Neuron (in vitro differentiated cells): ENCODE measurements around the gene KICS2.
"Not testable (repeated sequence)": the region's sequence is repeated elsewhere in the genome, so short reads cannot be mapped to it uniquely, and the experiment has no call there.

Experiments
- H2AFZ ChIP-seq: one replicate; pipeline ENCODE4 v1.6.1; 2013; ENCODE audit warnings: low read depth, mild to moderate bottlenecking, inconsistent platforms, low read length, moderate library complexity
- H3K27me3 ChIP-seq: one replicate; pipeline ENCODE4 v1.6.1; 2013; ENCODE audit warnings: low read length; ENCODE audit not compliant: insufficient read depth
- H3K36me3 ChIP-seq: one replicate; pipeline ENCODE4 v1.6.1; 2013; ENCODE audit warnings: low read length; ENCODE audit not compliant: insufficient read depth
- H3K4me1 ChIP-seq: one replicate; pipeline ENCODE4 v1.6.1; 2013; ENCODE audit warnings: low read length; ENCODE audit not compliant: insufficient read depth
- H3K4me3 ChIP-seq: 2 replicates; pipeline ENCODE4 v1.5.1; 2013; ENCODE audit warnings: mild to moderate bottlenecking, low read length, moderate library complexity
- H3K9me3 ChIP-seq: one replicate; pipeline ENCODE4 v1.6.1; 2013; ENCODE audit warnings: low read length

Gene KICS2

DNA sequence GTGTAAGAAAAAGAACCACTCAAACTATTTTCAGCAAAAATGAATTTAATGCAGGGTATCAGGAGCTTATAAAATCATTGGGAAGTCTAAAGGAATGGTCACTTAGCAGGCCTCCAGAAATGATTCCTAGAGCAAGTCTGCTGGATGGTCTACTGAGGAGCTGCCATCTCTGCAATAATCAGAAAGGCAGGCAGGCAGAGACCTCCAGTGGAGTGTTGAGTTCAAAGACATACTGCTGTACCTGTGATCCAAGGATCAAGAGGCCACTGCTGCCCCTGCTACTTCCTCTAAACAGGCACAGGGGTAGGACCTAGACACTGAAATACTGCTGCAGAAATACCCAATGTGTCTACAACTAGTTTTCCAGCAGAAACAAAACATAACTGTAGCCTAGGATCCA is 14.5 kb upstream of the KICS2 start:
- no peak overlapping the region for H3K4me3 ChIP-seq
- H3K27me3 ChIP-seq = no peaks in the 10 kb centered on the region
- peaks cover 2% of the 10 kb centered on the region for H3K4me1 ChIP-seq
- H2AFZ ChIP-seq = no peak overlapping the region
- H3K36me3 ChIP-seq = no peaks in the 10 kb centered on the region
- no peaks in the 10 kb centered on the region for H3K9me3 ChIP-seq

DNA sequence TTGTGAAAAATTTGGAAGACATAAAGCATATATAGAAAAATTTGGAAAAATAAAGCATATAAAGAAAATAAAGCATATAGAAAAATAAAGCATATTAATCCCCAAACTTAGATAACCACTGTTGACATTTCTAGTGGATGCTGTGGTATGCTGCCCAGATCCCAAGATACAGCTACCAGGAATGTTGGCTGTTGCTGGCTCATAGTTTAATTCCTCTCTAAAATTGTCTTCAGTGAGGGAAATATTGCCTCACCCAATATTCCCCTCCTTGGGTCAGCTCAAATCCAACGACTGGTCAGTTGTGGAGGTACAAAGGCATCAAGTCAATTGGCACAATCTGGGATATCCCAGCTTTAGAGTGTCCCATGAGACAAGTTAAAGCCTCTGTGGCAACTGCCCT is 10.1 kb upstream of the KICS2 start:
- no peaks in the 10 kb centered on the region for H3K27me3 ChIP-seq

DNA sequence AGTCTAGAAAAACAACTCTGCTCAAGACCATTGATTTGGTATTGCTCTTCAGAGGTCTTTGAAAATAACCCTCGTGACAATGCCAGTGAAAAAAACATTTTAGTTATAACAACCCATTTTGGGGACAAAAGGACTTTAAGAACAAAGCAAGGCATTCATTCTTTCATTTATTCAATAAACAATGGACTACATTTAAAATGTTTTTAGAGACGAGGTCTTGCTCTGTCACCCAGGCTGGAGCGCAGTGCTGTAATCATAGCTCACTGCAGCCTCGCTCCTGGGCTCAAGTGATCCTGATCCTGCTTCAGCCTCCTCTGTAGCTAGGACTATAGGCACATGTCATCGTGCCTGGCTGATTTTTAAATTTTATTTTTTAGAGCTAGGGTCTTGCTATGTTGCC is 7.7 kb upstream of the KICS2 start:
- H3K4me3 ChIP-seq = no peak overlapping the region
- H3K9me3 ChIP-seq = no peaks in the 10 kb centered on the region
- no peak overlapping the region for H2AFZ ChIP-seq
- no peaks in the 10 kb centered on the region for H3K36me3 ChIP-seq
- H3K4me1 ChIP-seq = no peaks in the 10 kb centered on the region
- H3K27me3 ChIP-seq = no peaks in the 10 kb centered on the region

More for the DNA sequence above, 10.1 kb upstream of the KICS2 start:
- no peaks in the 10 kb centered on the region for H3K4me1 ChIP-seq
- H3K4me3 ChIP-seq = no peak overlapping the region
- no peaks in the 10 kb centered on the region for H3K36me3 ChIP-seq
- no peaks in the 10 kb centered on the region for H3K9me3 ChIP-seq
- no peak overlapping the region for H2AFZ ChIP-seq

DNA sequence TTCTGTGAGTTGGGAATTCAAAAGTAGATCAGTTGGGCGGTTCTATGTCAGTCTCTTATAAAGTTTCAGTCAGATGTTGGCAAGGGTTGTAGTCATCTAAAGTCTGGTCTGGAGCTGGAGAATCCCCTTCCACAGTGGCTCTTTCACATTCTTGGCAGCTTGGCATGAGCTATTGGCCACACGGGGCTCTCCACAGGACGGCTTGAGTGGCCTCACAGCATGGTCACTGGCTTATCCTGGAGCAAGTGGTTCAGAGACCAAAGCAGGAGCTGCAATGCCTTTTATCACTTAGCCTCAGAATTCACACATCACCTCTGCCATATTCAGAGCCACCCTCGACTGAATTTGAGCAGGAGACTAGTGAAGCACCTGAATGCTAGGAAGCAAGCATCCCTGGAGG is 7.1 kb upstream of the KICS2 start:
- Histone ChIP-seq H3K4me1 (no peaks in the 10 kb centered on the region), H3K27me3 (no peaks in the 10 kb centered on the region), H2AFZ (no peak overlapping the region), H3K9me3 (no peaks in the 10 kb centered on the region), H3K36me3 (no peaks in the 10 kb centered on the region), H3K4me3 (no peak overlapping the region)

DNA sequence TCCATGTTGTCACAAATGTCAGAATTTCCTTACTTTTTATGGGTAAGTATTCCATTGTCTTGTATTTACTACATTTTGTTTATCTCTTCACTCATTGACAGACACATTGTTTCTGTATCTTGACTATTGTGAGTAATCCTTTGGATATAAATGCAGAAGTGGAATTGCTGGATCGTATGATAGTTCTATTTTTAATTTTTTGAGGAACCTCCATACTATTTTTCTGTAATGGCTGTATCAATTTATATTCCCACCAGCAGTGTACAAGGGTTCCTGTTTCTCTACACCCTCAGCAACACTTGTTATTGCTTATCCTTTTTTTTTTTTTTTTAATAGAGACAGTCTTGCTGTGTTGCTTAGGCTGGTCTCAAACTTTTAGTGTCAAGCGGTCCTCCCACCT is 3.5 kb upstream of the KICS2 start:
- peaks cover 9% of the 10 kb centered on the region for H3K4me1 ChIP-seq
- H2AFZ ChIP-seq = no peak overlapping the region
- no peaks in the 10 kb centered on the region for H3K27me3 ChIP-seq
- H3K4me3 ChIP-seq = no peak overlapping the region
- no peaks in the 10 kb centered on the region for H3K36me3 ChIP-seq
- no peaks in the 10 kb centered on the region for H3K9me3 ChIP-seq

DNA sequence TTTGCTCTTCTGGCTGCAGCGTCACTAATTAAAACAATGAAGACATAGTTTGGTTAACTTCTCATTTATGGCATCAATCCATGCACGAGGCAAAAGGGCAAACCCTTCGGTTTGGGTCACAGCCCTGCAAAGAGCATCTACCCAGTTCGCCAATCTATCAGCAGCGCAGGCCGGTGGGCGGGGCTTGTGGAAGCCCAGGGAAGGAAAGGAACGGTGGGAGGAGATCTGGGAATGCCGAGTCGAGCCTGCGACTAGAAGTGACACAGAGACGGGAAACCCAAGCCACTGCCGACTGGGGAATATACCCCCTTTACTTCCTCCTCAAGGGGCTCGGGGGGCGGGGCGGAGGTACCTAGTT is 466 bp downstream of the KICS2 start:
- H3K36me3 ChIP-seq = no peaks in the 10 kb centered on the region
- peak overlapping the region; percentile 68 for H2AFZ ChIP-seq
- peak overlapping the region; percentile 87 for H3K4me3 ChIP-seq
- no peaks in the 10 kb centered on the region for H3K9me3 ChIP-seq
- no peaks in the 10 kb centered on the region for H3K27me3 ChIP-seq
- H3K4me1 ChIP-seq = peaks cover 17% of the 10 kb centered on the region

DNA sequence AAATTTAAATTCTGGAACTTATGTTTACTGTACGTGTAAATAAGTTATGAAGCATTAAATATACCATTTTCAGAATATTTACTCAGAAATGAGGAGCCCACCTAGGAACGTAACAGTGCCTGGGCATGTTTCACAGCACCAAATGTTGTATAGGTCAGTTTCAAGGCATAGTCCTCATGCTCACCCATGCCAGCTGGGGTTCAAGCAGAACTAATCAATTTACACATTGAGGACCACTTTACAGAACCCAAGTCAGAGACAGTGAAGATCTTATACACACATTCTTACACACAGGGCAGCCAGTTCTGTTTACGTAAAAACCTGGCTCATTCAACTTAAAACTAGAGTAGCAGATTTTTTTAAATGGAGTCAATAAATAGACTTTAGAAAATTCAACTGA is 2.0 kb downstream of the KICS2 start:
- Histone ChIP-seq H3K4me1 (peaks cover 17% of the 10 kb centered on the region), H3K27me3 (no peaks in the 10 kb centered on the region), H3K4me3 (no peak overlapping the region), H3K9me3 (no peaks in the 10 kb centered on the region), H3K36me3 (no peaks in the 10 kb centered on the region), H2AFZ (no peak overlapping the region)

DNA sequence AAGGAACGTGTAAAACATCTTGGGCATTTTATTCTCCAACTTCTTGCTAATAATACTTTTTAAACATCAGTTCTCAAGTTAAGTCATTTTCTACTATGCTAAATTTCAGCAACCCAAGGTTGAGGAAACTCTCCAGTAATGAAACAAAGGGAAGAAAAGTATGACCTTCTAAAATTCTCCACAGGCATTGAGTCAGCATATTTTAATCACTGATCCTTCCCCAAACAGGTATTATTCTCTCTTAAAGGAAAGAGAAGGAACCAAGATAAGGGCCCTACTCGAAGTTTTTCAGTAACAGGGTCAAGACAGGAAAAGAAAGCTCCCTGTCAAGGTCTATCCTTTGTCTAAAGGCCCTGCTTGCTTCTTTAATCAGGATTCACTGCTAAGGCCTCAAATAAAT is 3.0 kb downstream of the KICS2 start:
- Histone ChIP-seq H3K9me3 (no peaks in the 10 kb centered on the region), H3K4me3 (no peak overlapping the region), H3K36me3 (no peaks in the 10 kb centered on the region), H3K27me3 (no peaks in the 10 kb centered on the region), H2AFZ (no peak overlapping the region), H3K4me1 (peaks cover 17% of the 10 kb centered on the region)

DNA sequence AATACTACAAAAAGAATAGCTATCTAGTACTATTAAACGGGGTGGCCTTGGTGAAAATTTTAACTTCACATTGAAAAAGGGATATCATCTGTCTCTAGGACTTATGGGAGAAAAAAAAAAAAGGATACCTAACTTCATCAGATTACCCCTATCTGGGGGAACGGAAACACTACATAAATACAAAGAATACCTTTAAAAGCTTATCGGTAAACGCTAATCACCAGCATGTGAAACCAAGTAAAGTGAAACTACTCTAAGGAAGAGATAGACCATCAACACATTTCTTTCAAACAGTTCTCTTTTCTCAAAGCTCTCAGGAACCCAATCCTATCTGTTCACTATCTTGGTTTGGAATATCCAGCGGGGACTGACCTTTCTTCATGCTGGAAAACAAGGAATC is 3.5 kb downstream of the KICS2 start:
- Histone ChIP-seq H3K27me3 (no peaks in the 10 kb centered on the region), H3K4me3 (no peak overlapping the region)

DNA sequence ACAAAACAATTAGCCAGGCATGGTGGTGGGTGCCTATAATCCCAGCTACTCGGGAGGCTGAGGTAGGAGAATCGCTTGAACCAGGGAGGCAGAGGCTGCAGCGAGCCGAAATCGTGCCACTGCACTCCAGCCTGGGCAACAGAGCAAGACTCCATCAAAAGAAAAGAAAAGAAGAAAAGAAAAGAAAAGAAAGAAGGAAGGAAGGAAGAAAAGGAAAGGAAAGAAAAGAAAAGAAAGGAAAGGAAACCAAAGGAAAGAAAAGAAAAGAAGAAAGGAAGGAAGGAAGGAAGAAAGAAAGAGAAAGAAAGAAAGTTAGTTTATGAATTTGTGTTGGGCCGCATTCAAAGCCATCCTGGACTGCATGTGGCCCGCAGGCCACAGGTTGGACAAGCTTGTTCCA is 4.5 kb downstream of the KICS2 start:
- not testable (repeated sequence) for H2AFZ ChIP-seq, H3K27me3 ChIP-seq, H3K36me3 ChIP-seq, H3K9me3 ChIP-seq, H3K4me3 ChIP-seq
- H3K4me1 ChIP-seq = peaks cover 17% of the 10 kb centered on the region

More for the DNA sequence above, 3.5 kb downstream of the KICS2 start:
- Histone ChIP-seq H2AFZ (no peak overlapping the region), H3K4me1 (peaks cover 17% of the 10 kb centered on the region), H3K9me3 (no peaks in the 10 kb centered on the region), H3K36me3 (no peaks in the 10 kb centered on the region)

DNA sequence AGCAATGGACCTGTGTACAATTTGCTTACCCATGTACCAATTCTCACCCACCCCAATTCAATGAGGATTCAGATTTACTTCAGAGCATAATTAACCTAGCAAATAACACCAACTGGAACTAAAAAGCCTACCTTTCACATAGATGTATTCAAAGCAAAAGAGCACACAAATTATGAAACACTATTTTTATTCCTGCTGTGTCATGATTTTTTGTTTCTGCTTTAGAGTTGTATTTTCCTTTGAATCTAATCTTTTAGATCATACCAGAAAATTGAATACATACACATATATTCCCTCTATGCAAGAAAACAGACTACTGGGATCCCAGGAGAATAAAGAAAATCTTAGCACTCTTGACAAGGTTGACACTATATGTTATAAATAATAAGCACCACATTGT is 5.9 kb downstream of the KICS2 start:
- no peak overlapping the region for H3K4me3 ChIP-seq
- H3K9me3 ChIP-seq = no peaks in the 10 kb centered on the region
- H3K4me1 ChIP-seq = peaks cover 15% of the 10 kb centered on the region
- H2AFZ ChIP-seq = no peak overlapping the region
- peaks cover 8% of the 10 kb centered on the region for H3K36me3 ChIP-seq
- no peaks in the 10 kb centered on the region for H3K27me3 ChIP-seq

DNA sequence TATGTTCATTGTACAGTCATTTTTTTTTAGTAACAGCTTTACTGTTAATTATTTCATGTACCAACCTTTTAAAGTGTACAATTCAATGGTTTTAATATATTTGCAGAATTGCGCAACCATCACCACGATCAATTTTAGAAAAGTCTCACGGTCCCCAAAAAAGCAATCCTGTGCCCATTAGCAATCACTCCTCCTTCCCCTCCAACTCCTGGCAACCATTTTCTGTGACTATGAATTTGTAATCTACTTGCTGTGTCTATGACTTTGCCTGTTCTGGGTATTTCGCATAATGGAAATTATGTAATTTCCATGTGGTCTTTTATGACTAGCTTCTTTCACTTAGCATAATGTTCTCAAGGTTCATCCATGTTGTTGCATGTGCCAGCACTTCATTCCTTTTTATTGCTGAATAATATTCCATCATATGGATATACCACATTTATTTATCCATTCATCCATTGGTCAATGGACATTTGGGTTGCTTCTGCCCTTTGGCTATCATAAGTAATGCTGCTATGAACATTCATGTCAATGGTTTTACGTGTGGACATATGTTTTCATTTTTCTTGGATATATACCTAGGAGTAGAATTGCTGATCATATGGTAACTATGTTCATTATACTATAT is 9.9 kb downstream of the KICS2 start:
- H3K36me3 ChIP-seq = peaks cover 8% of the 10 kb centered on the region
- no peak overlapping the region for H2AFZ ChIP-seq
- no peaks in the 10 kb centered on the region for H3K9me3 ChIP-seq
- H3K27me3 ChIP-seq = no peaks in the 10 kb centered on the region
- no peak overlapping the region for H3K4me3 ChIP-seq
- no peaks in the 10 kb centered on the region for H3K4me1 ChIP-seq

DNA sequence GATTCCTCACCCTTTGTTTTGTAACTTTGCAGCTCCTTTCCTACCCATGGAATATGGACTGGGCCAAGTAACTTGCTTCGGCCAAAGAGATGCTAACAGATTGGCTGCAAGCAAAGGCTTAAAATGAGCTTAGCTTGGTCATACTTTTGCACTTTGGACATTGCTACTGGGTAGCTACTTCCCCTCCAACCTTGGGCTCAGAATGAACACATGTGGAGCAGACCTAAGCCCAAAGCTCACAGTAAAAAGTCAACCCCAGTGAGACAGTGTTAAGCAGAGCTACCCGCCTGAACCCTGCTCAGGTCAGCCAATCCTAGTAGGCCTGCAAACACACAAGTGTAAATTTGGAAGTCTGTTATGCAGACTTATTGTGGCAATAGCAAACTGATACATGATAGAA is 14.6 kb downstream of the KICS2 start:
- Histone ChIP-seq H3K4me3 (no peak overlapping the region), H3K36me3 (peaks cover 8% of the 10 kb centered on the region), H2AFZ (no peak overlapping the region), H3K27me3 (no peaks in the 10 kb centered on the region), H3K4me1 (no peaks in the 10 kb centered on the region), H3K9me3 (no peaks in the 10 kb centered on the region)

DNA sequence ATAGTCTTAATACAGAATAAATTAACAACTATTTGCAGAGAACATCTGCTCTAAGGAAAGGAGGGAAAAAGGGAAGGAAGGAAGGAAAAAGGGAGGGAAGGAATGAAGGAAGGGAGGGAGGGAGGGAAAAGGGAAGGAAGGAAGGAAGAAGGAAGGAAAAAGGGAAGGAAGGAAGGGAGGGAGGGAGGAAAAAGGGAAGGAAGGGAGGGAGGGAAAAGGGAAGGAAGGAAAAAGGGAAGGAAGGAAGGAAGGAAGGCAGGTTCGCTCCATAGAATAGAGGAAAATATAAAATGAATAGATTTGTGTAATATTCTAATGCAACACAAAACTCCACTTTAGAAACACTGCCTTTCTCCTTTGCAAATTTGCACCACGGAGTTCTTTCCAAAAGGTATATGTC is 16.6 kb downstream of the KICS2 start:
- H3K4me1 ChIP-seq = no peaks in the 10 kb centered on the region
- no peaks in the 10 kb centered on the region for H3K9me3 ChIP-seq
- no peaks in the 10 kb centered on the region for H3K27me3 ChIP-seq
- no peak overlapping the region for H3K4me3 ChIP-seq
- H2AFZ ChIP-seq = no peak overlapping the region
- no peaks in the 10 kb centered on the region for H3K36me3 ChIP-seq
